ENCODE measurements around the gene MVB12A. TPM values are rescaled to one million over a fixed set of nuclear protein-coding genes. Genes with fewer than 3 reads are reported as not detected.
A peak's percentile ranks its signal among the peaks of the same experiment; 100 is the strongest.

The MVB12A gene
- total and polyA plus RNA-seq, 9 of the 15 experiments (the other 6 are each of a cell fraction or from before 2014, with no cell fraction given) = 1.2 to 46.2 (median 22.4) TPM

DNA sequence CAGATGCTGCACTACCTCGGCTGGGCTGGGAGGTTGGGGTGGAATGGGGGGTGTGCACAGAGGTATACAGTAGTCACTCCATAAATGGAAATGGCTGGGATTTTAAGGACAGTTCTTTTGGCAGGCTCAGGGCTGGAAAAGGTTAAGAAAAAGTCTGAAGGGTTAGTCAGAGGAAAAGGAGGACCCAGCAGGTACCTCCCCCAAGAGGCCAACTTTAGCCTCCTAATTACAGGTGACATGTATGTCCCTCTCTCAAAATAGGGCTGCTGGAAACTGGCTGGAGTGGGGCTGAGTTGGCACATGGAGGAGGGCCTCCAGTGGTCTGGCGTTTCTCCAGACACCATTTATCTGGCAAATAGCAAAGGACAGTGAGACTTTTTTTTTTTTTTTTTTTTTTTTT, 26.8 kb upstream of the MVB12A start:
- Histone ChIP-seq H3K27me3 (ENCODE audit: control insufficient read depth in 2 of 2, insufficient read depth in 2 of 2, low read length in 2 of 2) (no peaks in the 10 kb centered on the region), H3K4me2 (ENCODE audit: insufficient read depth, low read length) (no peak overlapping the region), H3K4me3 (no peak overlapping the region), H2AFZ (ENCODE audit: low read depth, low read length) (no peak overlapping the region), H3K9me3 (replicated peaks; ENCODE audit: control insufficient read depth, insufficient read depth, low read depth, low read length) (peaks cover 9% of the 10 kb centered on the region), H3K79me2 (ENCODE audit: control insufficient read depth, insufficient read depth, low read length) (no peaks in the 10 kb centered on the region), H3K27ac (ENCODE audit: extremely low read depth, low read depth, low read length) (no peak overlapping the region), H4K20me1 (replicated peaks; ENCODE audit: control insufficient read depth, insufficient read depth, low read length) (no peaks in the 10 kb centered on the region), H3K9me1 (ENCODE audit: control insufficient read depth, insufficient read depth, low read length) (no peaks in the 10 kb centered on the region), H3K36me3 (ENCODE audit: control insufficient read depth, insufficient read depth, low read length) (peaks cover 10% of the 10 kb centered on the region; the same call in 1 of the 3 replicates), H3K4me1 (replicated peaks in 1 of 2; ENCODE audit: control insufficient read depth in 2 of 2, insufficient read depth in 2 of 2, low read length in 2 of 2) (peaks cover 22 to 37% of the 10 kb centered on the region in 2 experiments), H3K9ac (ENCODE audit: insufficient read depth in 1 of 2, low read depth in 2 of 2, low read length in 2 of 2) (no peak overlapping the region)
- FAIRE-seq = no peak
- ChIA-PET CTCF (ENCODE audit: low intra/inter-chr PET ratio) (interaction anchor here (0.6 kb wide), 1 partner anchor 47 kb away, joined by 3 read pairs; no protein-coding TSS in a partner anchor), POLR2A (interaction anchor here (1.0 to 1.3 kb wide), 2 partner anchors 12 to 129 kb away, joined by 3 to 7 read pairs; partner anchors contain the start of genes BST2 and USHBP1)
- TF ChIP-seq RAD21 (CRISPR knock-in tag; conservative IDR thresholded peaks at IDR 0.05 in 1 of 2, IDR thresholded peaks at IDR 0.05 in 1 of 2) (no peak), EWSR1 (IDR thresholded peaks at IDR 0.05; ENCODE audit: borderline replicate concordance, low read depth, partially characterized antibody) (no peak), KAT7 (CRISPR knock-in tag; IDR thresholded peaks at IDR 0.05; ENCODE audit: borderline replicate concordance) (no peak), XRCC3 (IDR thresholded peaks at IDR 0.05) (no peak), ZNF384 (IDR thresholded peaks at IDR 0.05; ENCODE audit: low read depth, low read length) (peak; percentile 68), CHD2 (IDR thresholded peaks at IDR 0.05; ENCODE audit: low read depth, low read length) (no peak), ZKSCAN8 (CRISPR knock-in tag; IDR thresholded peaks at IDR 0.05) (peak; percentile 99), ZNF274 (IDR thresholded peaks at IDR 0.05; ENCODE audit: borderline replicate concordance, low read depth, low read length) (no peak), EHMT2 (IDR thresholded peaks at IDR 0.05) (no peak)
- TF ChIP-seq, protein P1, sequence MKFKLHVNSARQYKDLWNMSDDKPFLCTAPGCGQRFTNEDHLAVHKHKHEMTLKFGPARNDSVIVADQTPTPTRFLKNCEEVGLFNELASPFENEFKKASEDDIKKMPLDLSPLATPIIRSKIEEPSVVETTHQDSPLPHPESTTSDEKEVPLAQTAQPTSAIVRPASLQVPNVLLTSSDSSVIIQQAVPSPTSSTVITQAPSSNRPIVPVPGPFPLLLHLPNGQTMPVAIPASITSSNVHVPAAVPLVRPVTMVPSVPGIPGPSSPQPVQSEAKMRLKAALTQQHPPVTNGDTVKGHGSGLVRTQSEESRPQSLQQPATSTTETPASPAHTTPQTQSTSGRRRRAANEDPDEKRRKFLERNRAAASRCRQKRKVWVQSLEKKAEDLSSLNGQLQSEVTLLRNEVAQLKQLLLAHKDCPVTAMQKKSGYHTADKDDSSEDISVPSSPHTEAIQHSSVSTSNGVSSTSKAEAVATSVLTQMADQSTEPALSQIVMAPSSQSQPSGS (CRISPR knock-in tag; IDR thresholded peaks at IDR 0.05) = no peak
- DNase-seq (ENCODE audit: extremely low read depth in 1 of 4, low spot score in 3 of 4) = peak in 2 of 4 experiments; percentile 8 to 53
- intact Hi-C loops (cut with micrococcal nuclease) = no loop called here
- WGBS (ENCODE audit: insufficient coverage, low coverage, missing lambda C conversion rate) = 12% methylated on average over 2 of the region's 2 CpGs
- no TSS peak for BruUV-seq (replicated peaks)
- in situ Hi-C loops (cut with MboI) = no loop called here
- no peak for ATAC-seq
